GM12872 (cell line): ENCODE results near the gene RSPO4.

ENCODE experiments used
- CTCF ChIP-seq: IDR thresholded peaks from 3 replicates; pipeline ENCODE4 v1.5.1; 2011; ENCODE audit warnings: low read depth, mild to moderate bottlenecking, low read length, moderate library complexity; ENCODE audit not compliant: insufficient read depth

The RSPO4 gene

GRCh38 chr20:922781-923180, 79.3 kb downstream of the RSPO4 start:
- no peak for TF ChIP-seq CTCF

- no peak for TF ChIP-seq CTCF
Measured at GRCh38 chr20:921068-921467, 81.0 kb downstream of the RSPO4 start.

- no peak for TF ChIP-seq CTCF
Measured at GRCh38 chr20:920311-920710, 81.8 kb downstream of the RSPO4 start.

- TF ChIP-seq CTCF, result no peak
Measured at GRCh38 chr20:919491-919916, 82.6 kb downstream of the RSPO4 start.

- TF ChIP-seq CTCF, result no peak
Measured at GRCh38 chr20:917416-917815, 84.7 kb downstream of the RSPO4 start.

- TF ChIP-seq CTCF, result no peak
Measured at GRCh38 chr20:916825-917224, 85.3 kb downstream of the RSPO4 start.

- no peak for TF ChIP-seq CTCF
Measured at GRCh38 chr20:916125-916799, 85.8 kb downstream of the RSPO4 start, which contains the start of gene ANGPT4. Gene ANGPT4, minus strand, starts transcription at chr20:916334. Its CDS starts 120 bp downstream, at chr20:916214.
